ENCODE results near the gene NFE2L3.
"Not testable (repeated sequence)": the region's sequence is repeated elsewhere in the genome, so short reads cannot be mapped to it uniquely, and the experiment has no call there.

Gene NFE2L3

DNA sequence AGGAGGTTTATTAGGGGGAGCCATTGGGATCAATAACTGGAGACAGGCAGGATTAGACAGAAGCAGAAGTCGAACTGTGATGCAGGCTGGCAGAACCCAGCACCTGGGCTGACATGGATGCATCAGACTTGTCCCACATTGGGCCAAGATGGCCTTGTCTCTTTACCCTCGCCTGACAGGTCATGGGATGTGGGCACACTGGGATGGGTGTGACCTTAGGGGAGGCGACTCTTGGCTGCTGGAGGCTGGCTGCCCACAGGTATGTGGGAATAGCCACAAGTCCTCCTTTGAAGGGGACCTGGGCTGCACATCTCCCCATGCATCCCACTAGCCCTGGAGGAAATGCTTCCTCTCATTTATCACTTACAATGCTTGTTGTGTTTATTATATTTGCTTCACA is 17.3 kb downstream of the NFE2L3 start:
- no peak for DNase-seq

DNA sequence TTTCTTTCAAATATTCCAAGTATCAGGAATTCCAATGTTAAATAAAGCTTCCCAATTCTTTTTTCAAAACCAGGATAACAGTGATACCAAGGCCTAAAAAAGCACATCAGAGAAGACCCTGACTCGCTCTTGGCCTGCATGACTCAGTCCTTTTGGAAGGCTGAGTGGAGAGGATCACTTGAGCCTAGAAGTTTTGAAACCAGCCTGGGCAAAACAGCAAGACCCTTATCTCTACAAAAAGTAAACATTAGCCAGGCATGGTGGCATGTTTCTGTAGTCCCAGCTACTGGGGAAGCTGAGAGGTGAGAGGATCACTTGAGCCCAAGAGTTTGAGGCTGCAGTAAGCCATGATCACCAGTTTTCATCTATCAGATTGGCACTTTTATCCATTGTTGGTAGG is 18.7 kb downstream of the NFE2L3 start:
- DNase-seq: no peak

DNA sequence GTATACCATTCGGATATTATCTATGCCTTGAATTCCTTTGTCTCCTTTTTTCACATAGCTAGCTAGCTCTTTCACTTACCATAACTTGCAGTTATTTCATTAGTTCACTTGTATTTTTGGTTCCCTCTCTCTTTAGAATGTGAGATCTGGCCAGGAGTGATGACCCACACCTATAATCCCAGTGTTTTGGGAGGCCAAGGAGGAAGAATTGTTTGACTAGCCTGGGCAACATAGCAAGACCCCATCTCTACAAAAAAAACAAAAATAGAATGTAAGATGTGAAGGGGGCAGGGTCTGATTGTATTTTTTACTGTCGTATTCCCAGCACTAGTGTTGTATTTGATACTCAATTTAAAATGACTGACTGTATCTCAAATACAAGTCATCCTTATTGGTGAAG is 19.6 kb downstream of the NFE2L3 start:
- no peak for DNase-seq

DNA sequence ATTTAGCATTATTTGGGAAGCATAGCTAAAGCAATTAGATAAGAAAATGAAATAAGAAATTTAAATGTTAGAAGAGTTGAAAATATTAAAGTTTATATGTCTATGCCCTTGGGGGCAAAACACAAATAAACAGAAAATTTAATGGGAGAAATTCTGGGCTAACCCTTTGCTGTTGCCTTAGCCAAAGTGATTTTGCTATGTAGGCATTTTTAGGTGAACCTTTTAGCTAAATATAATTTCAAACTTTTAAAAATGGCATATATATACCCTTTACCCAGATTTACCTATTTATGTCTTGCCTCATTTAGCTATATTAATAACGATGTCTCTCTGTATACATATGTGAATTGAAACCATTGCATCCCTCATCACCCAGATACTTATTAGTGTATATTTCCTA is 20.1 kb downstream of the NFE2L3 start:
- no peak for DNase-seq

DNA sequence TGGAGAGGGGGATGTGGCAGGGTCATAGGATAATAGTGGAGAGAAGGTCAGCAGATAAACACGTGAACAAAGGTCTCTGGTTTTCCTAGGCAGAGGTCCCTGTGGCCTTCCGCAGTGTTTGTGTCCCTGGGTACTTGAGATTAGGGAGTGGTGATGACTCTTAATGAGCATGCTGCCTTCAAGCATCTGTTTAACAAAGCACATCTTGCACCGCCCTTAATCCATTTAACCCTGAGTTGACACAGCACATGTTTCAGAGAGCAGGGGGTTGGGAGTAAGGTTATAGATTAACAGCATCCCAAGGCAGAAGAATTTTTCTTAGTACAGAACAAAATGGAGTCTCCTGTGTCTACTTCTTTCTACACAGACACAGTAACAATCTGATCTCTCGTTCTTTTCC is 23.9 kb downstream of the NFE2L3 start:
- DNase-seq: not testable (repeated sequence)

DNA sequence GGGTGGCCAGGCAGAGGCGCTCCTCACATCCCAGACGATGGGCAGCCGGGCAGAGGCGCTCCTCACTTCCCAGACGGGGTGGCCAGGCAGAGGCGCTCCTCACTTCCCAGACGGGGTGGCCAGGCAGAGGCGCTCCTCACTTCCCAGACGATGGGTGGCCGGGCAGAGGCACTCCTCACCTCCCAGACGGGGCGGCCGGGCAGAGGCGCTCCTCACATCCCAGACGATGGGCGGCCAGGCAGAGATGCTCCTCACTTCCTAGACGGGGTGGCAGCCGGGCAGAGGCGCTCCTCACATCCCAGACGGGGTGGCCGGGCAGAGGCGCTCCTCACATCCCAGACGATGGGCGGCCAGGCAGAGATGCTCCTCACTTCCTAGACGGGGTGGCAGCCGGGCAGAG is 24.7 kb downstream of the NFE2L3 start:
- not testable (repeated sequence) for DNase-seq

DNA sequence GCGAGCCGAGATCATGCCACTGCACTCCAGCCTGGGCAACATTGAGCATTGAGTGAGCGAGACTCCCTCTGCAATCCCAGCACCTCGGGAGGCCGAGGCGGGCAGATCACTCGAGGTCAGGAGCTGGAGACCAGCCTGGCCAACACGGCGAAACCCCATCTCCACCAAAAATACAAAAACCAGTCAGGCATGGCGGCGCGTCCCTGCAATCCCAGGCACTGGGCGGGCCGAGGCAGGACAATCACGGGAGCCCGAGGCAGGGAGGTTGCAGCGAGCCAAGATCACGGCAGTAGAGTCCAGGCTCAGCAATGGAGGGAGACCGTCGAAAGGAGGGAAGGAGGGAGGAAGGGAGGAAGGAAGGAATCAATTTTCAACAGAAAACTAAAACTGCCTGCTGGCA is 25.3 kb downstream of the NFE2L3 start:
- DNase-seq: not testable (repeated sequence)

DNA sequence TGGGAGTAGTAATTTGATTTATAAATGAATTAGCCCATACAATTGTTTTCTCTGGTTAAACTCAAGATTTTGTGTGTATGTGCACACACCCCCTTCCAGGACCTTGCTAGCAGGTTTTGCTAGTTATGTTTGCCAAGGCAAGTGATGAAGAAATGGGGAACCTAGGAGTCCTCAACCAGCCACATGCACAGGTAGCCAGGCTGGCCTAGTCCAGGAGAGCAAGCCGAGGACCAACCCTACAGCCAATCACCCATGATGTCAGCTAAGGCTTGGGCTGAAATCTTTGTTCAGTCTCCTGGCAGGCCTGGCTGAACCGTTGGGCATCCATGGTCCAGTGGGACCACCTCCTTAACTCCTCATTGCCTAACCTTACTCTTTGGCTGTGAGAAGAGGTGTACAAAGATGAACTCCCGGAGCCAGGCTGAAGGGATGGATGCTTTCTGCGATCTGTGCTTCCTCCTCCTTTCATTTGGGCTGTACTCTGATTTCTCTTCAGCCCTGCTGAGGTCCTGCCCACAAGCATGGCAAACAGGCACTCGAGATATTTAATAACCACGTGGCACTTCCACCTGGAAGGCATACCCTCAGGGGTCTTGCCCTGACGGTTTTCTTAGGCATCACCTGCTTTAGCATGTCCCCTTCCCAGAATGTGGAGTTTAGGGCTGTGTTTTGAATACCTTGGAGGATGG is 26.4 kb downstream of the NFE2L3 start:
- DNase-seq: no peak

DNA sequence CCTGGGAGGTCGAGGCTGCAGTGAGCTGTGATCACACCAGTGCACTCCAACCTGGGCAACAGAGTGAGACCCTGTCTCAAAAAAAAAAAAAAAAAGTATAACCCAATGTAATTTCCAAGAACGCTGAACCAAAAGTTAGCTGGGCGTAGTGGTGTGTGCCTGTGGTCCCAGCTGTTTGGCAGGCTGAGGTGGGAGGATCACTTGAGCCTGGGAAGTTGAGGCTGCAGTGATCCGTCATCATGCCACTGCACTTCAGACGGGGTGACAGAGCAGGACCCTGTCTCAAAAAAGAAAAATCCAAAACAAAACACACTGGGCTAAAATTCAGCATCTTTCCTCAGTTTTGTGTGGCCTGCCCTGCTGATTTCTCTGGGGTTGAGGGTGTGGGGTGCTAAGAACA is 27.4 kb downstream of the NFE2L3 start:
- no peak for DNase-seq

DNA sequence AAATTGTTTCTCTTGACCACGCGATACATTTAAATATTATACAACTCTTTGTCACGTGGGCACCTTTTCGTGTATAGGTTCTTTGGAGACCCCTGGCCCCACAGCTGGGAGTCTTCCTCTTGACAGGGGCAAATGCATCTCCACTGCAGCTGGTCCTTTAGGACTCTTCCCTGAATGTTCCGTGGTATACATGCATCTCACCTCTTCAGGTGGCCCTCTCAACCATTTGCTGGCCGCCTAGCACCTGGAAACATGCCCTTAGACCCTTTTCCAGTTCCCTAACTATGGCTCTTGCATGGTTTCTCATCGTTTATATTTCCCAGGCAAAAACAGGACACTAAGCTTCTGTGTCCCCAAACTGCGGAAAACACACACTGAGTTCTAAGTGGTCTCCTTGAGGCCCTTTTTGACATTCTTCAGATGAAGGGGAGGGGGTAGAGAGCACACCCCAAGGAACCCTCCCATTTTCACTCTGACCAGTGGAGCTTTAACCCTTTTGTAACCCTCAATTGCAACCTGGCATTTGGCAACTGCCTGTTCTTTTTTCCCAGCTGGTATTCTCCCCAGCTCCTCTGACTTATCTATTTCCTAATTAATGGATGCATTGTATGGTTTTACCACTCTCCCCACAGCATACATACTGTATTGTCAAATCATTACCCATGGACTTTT is 28.0 kb downstream of the NFE2L3 start:
- no peak for DNase-seq

DNA sequence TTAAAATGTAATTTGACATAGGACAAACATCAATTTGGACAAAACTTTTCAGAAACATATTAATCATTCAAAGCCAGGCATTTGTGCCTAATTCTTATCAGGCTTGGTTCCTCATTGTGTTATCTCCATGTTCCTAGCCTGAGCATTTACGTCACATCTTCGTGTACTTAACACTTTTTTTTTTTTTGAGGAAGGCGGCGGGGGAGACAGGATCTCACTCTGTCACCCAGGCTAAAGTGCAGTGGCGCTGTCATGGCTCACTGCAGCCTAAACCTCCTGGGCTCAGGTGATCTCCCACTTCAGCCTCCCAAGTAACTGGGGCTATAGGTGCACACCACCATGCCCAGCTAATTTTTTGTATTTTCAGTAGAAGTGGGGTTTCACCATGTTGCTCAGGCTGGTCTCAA is 28.8 kb downstream of the NFE2L3 start:
- DNase-seq: no peak

DNA sequence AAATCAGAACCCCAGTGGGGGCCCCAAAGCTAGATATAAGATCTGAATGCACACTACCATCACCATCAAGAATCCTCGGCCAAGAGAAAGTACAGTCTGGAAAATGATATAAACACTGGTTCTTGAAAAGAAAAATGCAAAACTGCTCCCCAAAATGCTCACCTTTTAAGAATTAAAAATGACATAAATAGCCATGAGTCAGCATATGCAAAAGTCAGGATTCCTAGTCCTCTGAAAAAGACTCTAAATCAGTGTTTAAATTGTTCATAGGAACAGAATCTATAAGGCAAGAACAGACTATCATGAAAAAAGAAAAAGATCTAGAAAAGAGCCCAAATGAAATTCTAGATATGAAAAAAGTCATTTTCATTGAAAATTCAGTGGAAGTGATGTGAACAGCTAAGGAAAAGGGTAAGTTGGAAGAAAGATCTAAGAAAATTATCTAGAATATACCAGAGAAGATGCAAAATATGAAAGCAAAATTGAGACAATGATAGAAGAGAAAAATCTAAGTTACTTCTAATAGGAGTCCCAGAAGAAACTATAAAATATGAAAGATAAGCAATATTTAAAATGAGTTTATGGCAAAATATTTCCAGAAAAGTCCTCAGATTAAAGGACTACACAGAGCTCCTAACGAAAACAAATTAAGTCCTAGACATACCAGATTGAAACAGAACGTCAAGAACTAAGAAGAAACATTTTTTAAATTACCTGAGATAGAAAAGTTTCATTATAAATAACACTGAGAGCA is 29.7 kb downstream of the NFE2L3 start:
- DNase-seq: no peak

DNA sequence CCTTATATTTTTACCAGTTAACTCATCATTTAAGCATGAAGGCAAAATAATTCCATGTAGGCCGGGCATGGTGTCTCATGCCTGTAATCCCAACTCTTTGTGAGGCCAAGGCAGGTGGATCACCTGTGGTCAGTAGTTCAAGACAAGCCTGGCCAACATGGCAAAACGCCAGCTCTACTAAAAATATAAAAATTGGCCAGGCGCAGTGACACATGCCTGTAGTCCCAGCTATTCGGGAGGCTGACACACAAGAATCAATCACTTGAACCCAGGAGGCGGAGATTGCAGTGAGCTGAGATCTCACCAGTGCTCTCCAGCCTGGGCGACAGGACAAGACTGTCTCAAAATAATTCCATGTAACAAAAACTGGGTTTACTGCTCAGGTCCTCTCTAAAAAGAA is 30.3 kb downstream of the NFE2L3 start:
- no peak for DNase-seq

DNA sequence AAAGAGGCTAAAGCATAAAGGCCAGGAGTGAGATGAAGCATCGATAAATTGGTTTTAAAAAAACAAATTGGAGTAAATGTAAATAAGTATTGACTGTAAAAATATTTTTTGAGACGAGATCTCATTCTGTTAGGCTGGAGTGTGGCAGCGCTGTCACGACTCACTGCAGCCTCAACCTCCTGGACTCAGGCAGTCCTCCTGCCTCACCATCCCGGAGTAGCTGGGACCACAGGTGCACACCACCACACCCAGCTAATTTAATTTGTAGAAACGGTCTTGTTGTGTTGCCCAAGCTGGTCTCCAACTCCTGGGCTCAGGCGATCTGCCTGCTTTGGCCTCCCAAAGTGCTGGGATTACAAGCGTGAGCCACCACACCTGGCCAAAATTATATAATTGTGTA is 30.7 kb downstream of the NFE2L3 start:
- no peak for DNase-seq

DNA sequence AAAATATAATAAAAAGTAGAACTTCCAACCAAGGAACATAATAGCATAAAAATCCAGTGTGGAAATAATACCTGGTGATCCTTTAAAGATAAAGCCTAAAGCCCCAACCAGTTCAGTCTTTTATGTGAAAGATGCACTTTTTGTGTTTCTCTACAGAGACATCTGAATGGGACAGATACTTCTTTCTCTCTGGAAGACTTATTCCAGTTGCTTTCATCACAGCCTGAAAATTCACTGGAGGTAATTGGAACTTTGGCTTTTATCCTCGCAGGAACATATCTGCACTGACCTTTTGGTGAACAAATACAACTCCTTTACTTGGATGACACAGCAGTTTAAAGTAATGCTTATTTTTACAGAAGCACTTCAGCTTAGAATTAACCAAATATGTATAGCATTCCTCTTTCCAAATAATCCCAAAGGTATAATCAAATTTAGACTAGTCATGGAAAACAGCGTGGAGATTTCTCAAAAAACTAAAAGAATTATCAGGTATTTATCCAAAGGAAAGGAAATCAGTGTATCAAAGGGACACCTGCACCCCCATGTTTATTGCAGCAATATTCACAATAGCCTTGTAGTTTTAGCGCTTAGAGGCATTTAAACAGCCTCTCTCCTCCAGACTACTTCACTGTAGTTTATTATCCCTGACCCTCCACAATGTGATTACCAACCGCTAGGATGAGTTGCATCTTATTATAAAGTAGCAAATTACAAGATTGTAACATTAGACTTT is 31.7 kb downstream of the NFE2L3 start:
- no peak for DNase-seq

DNA sequence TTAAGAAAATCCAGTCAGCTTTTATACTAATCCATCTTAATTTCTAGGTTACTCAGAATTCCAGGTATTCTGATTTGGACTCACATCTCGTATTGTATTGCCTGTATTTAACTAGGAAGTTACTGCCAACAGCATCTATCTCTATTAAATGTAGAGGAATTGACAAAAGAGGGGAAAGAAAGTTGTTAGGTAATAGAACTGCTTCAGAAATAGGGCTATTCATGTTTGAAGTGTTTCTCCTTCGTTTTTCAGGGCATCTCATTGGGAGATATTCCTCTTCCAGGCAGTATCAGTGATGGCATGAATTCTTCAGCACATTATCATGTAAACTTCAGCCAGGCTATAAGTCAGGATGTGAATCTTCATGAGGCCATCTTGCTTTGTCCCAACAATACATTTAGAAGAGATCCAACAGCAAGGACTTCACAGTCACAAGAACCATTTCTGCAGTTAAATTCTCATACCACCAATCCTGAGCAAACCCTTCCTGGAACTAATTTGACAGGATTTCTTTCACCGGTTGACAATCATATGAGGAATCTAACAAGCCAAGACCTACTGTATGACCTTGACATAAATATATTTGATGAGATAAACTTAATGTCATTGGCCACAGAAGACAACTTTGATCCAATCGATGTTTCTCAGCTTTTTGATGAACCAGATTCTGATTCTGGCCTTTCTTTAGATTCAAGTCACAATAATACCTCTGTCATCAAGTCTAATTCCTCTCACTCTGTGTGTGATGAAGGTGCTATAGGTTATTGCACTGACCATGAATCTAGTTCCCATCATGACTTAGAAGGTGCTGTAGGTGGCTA is 32.5 kb downstream of the NFE2L3 start:
- not testable (repeated sequence) for DNase-seq

DNA sequence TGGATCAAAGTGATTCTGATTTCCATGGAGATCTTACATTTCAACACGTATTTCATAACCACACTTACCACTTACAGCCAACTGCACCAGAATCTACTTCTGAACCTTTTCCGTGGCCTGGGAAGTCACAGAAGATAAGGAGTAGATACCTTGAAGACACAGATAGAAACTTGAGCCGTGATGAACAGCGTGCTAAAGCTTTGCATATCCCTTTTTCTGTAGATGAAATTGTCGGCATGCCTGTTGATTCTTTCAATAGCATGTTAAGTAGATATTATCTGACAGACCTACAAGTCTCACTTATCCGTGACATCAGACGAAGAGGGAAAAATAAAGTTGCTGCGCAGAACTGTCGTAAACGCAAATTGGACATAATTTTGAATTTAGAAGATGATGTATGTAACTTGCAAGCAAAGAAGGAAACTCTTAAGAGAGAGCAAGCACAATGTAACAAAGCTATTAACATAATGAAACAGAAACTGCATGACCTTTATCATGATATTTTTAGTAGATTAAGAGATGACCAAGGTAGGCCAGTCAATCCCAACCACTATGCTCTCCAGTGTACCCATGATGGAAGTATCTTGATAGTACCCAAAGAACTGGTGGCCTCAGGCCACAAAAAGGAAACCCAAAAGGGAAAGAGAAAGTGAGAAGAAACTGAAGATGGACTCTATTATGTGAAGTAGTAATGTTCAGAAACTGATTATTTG is 33.3 kb downstream of the NFE2L3 start:
- no peak for DNase-seq

DNA sequence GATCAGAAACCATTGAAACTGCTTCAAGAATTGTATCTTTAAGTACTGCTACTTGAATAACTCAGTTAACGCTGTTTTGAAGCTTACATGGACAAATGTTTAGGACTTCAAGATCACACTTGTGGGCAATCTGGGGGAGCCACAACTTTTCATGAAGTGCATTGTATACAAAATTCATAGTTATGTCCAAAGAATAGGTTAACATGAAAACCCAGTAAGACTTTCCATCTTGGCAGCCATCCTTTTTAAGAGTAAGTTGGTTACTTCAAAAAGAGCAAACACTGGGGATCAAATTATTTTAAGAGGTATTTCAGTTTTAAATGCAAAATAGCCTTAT is 33.8 kb downstream of the NFE2L3 start:
- DNase-seq: no peak

DNA sequence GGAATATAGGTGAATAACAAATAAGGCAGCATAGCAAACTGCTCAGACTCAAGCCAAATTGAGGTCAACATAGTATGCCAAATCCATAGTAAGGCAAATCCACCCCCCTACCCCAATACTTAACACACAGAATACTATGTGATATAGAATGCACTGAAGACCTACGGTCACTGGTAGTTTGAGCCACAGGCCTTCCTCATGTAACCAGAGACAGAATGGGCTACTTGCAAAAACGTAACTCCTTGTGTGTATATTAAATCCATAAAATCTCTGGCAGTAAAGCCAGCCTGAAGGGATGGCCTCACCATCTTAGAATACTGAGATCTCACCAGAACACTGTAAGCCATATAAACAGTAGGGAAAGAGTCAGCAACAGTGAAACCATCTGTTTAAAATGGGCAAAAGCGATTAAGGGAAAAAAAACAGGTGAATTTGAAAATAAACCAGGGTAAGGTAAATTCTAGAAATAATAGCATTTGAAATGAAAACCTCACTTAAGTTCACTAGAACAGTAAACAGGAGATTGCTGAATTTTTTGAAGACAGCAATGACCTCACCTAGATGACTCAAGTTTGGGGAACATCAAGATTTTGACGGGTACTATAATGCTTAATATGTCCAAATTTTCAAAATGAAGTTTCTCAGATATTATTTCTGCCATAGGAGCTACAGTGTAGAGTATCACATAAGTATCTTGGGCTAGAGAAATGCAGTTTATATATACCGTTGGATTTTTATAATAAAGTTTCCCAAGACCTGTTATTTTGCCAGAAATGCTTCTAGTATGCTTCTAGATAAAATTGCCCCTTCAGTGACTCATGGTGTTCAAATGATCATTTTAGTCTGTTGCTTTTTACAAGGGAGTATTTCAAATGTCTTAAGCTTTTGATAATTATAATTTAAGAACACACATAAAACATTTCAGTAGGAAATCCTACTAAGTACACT is 34.6 kb downstream of the NFE2L3 start:
- DNase-seq: no peak

DNA sequence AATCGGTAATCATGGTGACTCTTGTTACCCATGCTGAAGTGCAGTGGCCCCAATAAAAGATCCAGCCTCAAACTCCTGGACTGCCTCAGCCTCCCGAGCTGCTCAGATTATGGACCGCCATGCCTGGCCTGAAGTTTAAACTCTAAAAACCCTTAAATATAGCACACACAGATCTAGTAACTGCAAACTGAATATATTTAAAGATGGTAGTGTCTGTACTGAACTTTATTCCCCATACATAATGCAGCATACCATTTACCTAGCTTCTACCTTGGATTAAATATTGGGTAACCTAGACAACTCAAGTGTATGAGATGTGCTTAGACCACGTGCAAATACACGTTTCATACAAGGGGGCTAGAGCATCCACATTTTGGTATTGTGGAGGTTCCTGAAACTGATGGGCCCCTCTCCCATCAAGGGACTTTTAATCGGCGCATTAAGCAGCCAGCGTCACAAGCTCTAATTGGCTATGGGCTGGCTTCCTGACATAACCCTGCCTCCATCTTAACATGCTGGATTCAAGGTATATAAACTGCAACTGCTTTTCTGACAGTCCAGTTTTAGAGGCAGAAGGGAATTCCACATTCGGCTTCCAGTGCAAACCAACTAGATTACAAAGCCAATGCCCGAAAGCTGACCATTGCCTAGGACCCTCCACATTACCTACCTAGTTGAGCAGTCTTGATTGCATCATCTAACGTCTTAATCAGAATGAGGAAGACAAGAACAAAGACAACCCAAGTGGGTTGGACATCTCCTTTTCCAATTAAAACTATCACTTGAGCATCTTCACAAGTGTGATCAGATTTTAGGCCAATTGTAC is 35.6 kb downstream of the NFE2L3 start:
- DNase-seq: no peak
